SU-DHL-6 (cell line): ENCODE measurements around the gene BTBD2.

Experiments used
- CTCF ChIP-seq: fragments of 200-600 bp; sonication (generic); IDR thresholded peaks from one replicate; pipeline ENCODE4 v1.5.1; 2017; ENCODE audit warnings: antibody characterized with exemption, mild to moderate bottlenecking, low read length, moderate library complexity; ENCODE audit not compliant: insufficient read depth, poor library complexity, severe bottlenecking
- EZH2phosphoT487 ChIP-seq: fragments of 200-600 bp; sonication (generic), shearing (Covaris generic); conservative IDR thresholded peaks from 2 replicates; pipeline ENCODE4 v1.6.1; 2018; ENCODE audit warnings: mild to moderate bottlenecking, antibody characterized with exemption, low read length, moderate library complexity, mixed read lengths

- TF ChIP-seq CTCF (no peak), EZH2phosphoT487 (no peak)
Observed at GRCh38 chr19:2026770-2027169, 11.3 kb upstream of the BTBD2 start.
